Measurements from ENCODE around the gene C7orf33.
"Not testable (repeated sequence)": the region's sequence is repeated elsewhere in the genome, so short reads cannot be mapped to it uniquely, and the experiment has no call there.

C7orf33 gene

GRCh38 chr7:148566736-148567135 is 23.8 kb upstream of the C7orf33 start:
- no peak overlapping the region for H3K4me3 ChIP-seq (ENCODE audit: low read depth, low read length)
- no peak for TF ChIP-seq CTCF (IDR thresholded peaks at IDR 0.05; ENCODE audit: insufficient read depth, low read depth, low read length, missing control alignments)
- no peak for DNase-seq (ENCODE audit: low read depth)

GRCh38 chr7:148567524-148567923 is 23.0 kb upstream of the C7orf33 start:
- DNase-seq (ENCODE audit: low read depth): no peak
- no peak for TF ChIP-seq CTCF (IDR thresholded peaks at IDR 0.05; ENCODE audit: insufficient read depth, low read depth, low read length, missing control alignments)
- H3K4me3 ChIP-seq (ENCODE audit: low read depth, low read length): no peak overlapping the region

GRCh38 chr7:148570510-148570909 is 20.1 kb upstream of the C7orf33 start:
- no peak overlapping the region for H3K4me3 ChIP-seq (ENCODE audit: low read depth, low read length)
- no peak for TF ChIP-seq CTCF (IDR thresholded peaks at IDR 0.05; ENCODE audit: insufficient read depth, low read depth, low read length, missing control alignments)
- DNase-seq (ENCODE audit: low read depth): no peak

- not testable (repeated sequence) for H3K4me3 ChIP-seq (ENCODE audit: low read depth, low read length); DNase-seq (ENCODE audit: low read depth)
Observed at GRCh38 chr7:148570973-148571372, 19.6 kb upstream of the C7orf33 start.

- no peak for TF ChIP-seq CTCF (IDR thresholded peaks at IDR 0.05; ENCODE audit: insufficient read depth, low read depth, low read length, missing control alignments)
- DNase-seq (ENCODE audit: low read depth): no peak
- H3K4me3 ChIP-seq (ENCODE audit: low read depth, low read length): no peak overlapping the region
Observed at GRCh38 chr7:148571381-148571780, 19.2 kb upstream of the C7orf33 start.

GRCh38 chr7:148572067-148572522 is 18.5 kb upstream of the C7orf33 start:
- DNase-seq (ENCODE audit: low read depth): no peak
- TF ChIP-seq CTCF (IDR thresholded peaks at IDR 0.05; ENCODE audit: insufficient read depth, low read depth, low read length, missing control alignments): no peak
- no peak overlapping the region for H3K4me3 ChIP-seq (ENCODE audit: low read depth, low read length)

- not testable (repeated sequence) for DNase-seq (ENCODE audit: low read depth); H3K4me3 ChIP-seq (ENCODE audit: low read depth, low read length)
Observed at GRCh38 chr7:148573581-148573980, 17.0 kb upstream of the C7orf33 start.

GRCh38 chr7:148575640-148576411 is 14.7 kb upstream of the C7orf33 start:
- H3K4me3 ChIP-seq (ENCODE audit: low read depth, low read length): no peak overlapping the region
- peak; percentile 87 for TF ChIP-seq CTCF (IDR thresholded peaks at IDR 0.05; ENCODE audit: insufficient read depth, low read depth, low read length, missing control alignments)
- peak; percentile 72 for DNase-seq (ENCODE audit: low read depth)

Measured in GM12865 (cell line).